GDM1 (cell line): Measurements from ENCODE around the gene TENM4.

ENCODE experiments used
- DNase-seq: peaks from one replicate; lab custom pipeline; 2025; lab: John Stamatoyannopoulos, UW

Gene TENM4

DNA sequence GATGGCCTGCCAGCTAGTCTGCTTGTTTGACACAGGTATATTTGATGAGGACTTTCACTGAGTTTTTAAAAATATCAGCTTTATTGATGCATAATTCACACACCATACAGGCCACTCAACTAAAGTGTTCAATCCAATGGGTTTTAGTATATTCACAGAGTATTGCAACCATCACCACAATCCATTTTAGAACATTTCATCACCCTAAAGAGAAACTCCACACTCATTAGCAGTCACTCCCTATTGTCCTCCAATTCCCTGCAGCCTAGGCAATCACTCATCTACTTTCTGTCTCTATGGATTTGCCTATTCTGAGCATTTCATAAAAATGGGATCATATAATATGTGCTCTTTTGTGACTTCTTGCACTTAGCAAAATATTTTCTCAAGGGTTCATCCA lies 468.2 kb downstream of the TENM4 start:
- no peak for DNase-seq

GRCh38 chr11:78972177-78972576 lies 468.7 kb downstream of the TENM4 start:
- no peak for DNase-seq

DNA sequence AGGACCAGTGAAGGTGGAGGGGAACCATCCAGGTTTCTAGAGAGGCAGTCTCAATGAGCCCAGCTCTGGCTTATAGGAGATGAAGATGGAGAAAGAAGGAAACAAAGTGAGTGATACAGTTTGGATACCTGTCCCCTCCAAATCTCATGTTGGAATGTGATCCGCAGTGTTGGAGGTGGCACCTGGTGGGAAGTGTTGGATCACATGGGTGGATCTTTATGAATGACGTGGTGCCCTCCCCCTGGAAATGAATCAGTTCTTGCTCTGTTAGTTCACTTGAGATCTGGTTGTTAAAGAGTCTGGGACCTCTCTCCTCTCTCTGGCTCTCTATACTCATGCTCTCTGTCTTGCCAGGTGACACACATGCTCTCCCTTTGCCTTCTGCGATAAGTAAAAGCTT lies 473.0 kb downstream of the TENM4 start:
- no peak for DNase-seq

DNA sequence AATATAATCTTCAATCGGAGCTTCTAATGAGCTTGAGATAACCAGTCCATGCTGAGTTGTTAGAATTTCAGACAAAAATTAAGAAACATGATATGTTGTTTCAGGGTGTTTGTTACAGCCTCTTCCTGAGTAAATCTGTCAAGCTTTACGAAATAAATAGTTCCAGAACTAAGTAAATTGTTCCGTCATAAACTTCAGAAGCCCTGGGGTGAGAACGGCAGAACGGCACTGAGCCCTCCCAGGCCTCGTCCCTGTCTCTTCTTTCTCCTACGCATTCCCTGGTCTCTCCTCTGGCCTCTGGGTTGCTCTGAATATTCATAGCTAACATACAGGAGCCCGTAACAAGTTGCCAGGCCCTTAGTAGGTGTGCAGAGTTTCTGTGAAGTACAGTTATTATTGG lies 475.4 kb downstream of the TENM4 start:
- DNase-seq, result no peak

DNA sequence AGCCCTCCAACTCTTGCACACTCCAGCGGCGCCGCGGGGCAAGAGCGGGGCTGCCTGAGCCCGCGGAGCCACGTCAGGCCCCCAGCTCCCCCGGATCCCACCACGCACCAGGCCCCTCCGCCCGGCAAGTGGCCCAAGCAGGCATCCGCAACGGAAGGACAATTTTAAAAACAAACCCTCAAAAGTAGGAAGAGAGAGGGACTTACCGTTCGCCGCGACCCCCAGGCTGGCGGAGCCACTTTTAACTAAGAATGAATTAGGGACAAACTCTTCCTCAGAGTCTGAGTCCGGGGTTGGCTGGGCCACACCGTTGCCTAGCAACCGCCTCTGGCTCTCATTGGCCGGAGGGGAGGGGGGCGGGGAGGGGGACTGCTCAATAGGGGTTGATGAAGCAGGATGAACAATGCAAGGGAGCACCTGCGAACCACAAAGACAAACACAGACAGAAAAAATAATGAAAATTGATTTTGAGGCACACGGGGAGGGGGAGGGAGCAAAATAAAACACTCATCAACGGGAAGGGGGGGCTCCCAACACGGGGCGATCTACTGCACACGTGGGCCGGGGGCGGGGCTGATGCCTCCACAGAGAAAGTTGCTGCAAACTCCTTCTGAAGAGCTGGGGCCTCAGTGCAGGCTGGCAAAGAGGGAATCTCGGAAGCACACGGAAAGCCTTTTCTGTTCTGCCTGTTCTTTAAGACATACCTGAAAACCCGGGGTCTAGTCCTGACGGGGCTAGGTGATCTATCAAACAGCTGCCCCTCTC lies 478.7 kb downstream of the TENM4 start:
- no peak for DNase-seq

DNA sequence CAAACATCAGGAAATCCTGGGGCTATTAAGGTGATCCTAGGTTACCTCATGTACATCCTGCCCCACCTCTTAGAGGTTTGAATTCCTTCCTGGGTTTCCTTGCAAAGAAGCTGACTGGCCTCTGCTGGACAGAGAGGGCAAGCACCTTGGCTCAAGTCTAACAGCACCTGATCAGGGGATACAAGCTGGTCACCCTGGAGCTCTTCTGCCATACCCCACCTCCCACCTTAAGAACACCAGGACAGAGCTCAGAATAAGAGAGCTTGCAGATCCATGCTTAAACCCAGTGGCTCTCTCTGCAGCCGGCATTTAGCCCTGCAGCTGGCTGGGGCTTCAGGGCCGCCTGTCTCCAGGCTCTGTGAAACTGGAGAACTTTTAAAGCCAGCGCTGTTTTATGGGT lies 479.6 kb downstream of the TENM4 start:
- no peak for DNase-seq

DNA sequence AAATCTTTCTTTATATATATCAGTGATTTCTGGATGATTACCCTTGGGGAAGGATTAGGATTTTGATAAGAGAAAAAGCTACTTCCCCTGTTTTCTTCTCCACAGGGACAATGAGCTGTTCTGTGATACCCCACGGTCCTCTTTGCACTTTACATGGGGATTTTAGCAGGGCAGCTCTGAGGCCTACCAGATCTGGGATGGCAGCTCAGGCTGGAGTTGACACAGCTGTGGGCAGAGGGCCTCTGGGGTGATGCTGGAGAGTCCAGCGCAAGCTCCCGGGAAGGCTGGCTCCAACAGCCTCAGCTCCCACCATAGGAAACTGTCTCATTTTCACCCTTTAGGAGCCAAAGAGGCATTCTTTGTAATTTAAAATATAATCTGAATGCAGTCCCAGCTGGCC lies 482.4 kb downstream of the TENM4 start:
- no peak for DNase-seq

GRCh38 chr11:78957476-78958245 lies 483.2 kb downstream of the TENM4 start:
- no peak for DNase-seq

- no peak for DNase-seq
Observed at GRCh38 chr11:78954696-78955095, 486.1 kb downstream of the TENM4 start.

DNA sequence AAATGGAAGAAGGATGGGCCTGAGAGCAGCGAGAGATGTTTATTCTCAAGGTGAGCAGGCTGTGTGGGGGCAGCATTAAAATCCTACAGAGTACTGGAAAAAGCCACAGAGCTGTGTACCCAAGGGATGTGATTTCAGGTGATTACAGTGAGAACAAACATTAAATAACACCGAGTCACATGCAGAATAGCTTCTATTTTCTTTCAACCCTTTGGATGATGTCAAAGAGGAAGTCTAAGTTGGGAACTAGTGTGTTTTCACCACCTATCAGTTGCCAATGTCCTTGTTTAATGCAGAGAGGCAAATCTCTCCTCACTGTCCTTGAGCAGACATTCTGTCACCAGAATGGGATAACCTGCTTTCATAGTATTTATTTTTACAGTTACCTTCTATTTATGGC lies 486.6 kb downstream of the TENM4 start:
- no peak for DNase-seq

- no peak for DNase-seq
Observed at GRCh38 chr11:78952890-78953289, 487.9 kb downstream of the TENM4 start.

DNA sequence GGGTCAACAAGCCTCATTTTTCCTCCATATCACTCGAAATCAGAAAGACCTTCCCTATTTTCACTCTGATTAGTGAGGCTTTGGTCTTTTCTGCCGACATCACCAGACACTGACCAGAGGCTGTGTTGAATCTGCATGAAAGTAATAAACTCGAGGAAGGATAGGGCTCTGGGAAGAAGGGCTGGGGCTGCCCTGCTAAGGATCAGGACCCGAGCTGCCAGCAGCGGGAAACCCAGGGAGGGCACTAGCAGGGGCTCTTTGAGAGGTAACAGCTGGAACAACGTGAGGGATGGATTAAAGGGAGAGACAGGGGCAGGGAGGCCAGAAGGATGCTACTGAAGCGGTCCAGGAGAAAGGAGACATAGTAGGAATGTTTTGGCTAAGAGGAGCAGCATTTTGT lies 488.7 kb downstream of the TENM4 start:
- DNase-seq, result no peak

DNA sequence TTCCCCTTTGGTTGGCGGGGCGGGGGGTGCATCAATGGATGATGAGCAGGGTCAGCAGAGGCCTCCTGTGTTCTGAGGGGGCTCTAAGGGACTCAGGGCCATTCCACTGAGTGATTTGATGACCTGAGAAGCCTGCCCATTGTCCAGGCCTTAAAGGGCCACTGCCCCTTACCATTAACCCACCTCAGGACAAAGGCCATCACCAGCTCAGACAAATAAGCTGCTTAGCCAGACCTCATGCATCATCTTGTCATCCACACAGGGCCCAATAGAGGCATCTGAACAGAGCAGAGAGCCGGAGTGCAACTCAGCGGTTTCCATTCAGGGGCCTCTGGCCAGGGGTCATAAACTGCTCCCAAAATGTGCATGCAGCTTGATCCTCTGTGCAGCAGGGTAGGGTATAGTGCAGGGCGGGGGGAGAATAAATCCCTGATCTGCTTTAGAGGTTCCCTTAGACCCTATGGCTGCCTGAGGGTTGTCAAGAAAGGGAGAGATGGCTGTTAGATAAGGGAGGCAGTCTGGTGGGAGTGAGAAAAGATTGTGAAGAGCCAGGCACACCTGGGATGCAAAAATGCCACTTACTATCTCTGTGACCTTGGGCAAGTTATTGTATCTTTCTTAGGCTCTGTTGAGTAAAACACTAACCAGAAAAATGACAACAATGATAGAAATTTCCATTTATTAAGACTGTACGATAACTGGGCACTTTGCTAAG lies 490.7 kb downstream of the TENM4 start:
- DNase-seq, result no peak

DNA sequence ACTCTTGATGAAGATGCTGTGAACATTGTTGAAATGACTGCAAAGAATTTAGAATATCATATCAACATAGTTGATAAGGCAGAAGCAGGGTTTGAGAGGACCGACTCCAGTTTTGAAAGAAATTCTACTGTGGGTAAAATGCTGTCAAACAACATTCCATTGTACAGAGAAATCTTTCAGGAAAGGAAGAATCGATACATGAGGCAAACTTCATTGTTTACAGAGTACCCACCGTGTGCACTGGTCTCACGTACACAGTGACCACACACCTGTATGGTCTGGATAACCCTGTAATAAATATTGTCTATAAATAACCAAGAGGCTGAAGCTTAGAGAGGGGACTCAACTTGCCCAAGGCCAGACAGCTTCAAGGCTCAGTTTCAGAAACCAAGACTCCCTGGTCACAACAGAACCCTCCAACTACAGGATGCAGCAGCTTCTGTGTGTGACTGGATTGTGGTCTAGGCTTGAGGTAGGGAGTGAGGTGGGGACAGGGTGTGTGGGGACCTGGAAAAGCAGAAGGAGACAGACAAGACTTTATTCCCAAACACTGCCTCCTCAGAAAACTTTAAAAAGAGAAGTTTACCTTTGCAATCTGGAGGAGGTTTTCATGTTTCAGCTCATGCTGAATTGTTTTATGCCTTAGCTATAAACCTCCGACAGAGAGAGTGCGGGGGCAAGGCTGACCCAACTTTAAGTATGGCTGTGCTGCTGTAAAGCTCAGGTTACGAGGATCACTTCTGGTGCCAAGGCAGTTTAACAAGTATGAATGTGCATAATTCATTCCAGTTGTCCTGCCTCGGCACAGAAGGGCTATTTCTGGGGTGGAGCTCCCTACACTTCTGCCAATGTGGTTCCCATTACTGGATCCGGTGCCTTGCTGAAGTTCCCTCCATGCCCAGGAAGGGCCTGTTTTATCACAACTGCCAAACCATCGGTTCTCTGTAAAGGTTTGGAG lies 493.6 kb downstream of the TENM4 start:
- DNase-seq, result no peak

DNA sequence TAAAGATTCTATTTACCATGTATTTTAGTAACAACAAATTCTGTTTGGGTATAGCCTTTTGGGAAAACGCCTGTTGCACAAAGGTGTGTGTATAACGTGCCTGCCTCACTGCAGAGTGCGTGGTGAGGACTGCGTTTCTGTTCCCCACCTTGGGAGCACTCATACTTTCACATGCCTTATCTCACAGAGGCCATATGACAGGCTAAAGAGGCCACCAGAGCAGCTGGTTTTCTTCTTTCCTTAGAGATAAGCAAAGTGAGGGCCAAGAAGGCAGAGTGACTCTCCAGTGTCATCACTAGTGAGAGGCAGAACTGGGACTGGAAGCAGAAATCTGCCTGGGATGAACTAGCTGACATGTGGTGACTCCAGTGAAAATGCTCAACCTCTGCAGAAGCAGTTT lies 497.0 kb downstream of the TENM4 start:
- no peak for DNase-seq

GRCh38 chr11:78943154-78943553 lies 497.7 kb downstream of the TENM4 start:
- DNase-seq, result no peak

DNA sequence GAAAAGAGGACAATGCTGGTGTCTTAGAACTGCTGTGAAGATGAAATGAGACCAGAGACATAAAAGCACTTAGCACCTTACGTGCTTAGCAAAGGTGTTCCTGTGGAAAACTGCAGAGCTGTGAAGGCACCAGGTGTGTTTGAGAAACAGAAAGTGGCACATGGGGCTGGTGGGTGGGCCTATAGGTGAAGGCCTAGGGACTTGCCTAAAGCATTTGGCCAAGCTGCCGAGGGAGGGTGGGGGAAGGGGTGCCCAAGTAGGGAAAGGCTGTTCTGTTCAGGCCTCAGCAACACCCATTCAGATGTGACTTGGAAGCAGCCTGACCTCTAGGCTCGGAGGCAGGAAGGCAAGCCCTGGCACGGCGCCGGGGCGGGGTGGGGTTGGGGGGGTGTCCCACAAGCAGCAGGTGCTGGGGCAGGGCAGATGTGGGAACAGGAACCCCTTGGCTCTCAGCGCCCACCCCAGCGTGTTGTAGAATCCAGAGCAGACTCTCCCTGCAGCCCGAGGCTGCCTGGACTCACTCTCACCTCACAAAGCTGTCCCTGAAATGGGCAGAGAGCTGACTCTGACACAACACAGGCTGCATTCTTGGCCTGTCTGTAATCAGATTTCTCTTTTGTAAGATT lies 499.5 kb downstream of the TENM4 start:
- no peak for DNase-seq

- no peak for DNase-seq
Observed at GRCh38 chr11:78940500-78941225, 500.2 kb downstream of the TENM4 start.

- no peak for DNase-seq
Observed at GRCh38 chr11:78938971-78939370, 501.9 kb downstream of the TENM4 start.

DNA sequence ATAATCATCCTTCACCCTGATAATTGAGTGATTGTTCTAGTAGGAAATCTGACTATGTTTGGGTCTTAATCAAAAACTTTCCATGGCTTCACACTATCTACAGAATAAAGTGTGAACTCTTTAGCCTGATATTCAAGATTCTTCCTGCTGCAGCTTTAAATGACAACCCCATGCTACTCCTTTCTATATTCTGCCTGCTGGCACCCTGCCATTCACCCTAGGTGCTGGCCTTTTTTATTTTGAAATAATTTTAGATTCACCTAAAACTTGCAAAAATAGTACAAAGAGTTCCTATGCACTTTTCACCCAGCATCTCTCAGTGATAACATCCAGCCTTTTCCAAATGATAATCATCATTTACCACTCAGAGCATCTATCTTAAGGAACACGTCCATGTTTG lies 502.8 kb downstream of the TENM4 start:
- DNase-seq, result no peak
